GM12872 (cell line): ENCODE data around the gene ENOX1.

Experiments used
- TF ChIP-seq, protein P1 (sequence below): IDR thresholded peaks from 3 replicates; pipeline ENCODE4 v1.5.1; 2011; ENCODE audit warnings: low read depth, mild to moderate bottlenecking, low read length, moderate library complexity; ENCODE audit not compliant: insufficient read depth

ENOX1 gene

DNA sequence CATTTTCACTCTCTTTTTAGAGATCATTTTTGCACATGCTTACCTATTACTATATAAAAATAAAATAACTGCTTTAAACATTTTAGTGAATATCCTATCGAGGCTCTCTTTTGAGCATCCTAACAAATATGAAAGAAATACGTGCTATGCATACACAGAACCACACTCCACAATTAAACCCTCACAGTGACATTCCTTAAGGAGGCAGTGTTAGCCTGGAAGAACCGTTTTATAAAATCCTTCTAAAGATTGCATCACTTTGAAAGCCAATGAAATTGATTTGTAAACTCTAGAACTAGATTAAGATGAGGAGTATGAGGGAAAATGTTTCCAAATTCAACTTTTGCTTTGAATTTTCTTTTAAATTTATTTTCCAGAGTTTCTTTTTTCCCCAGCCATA, 11.1 kb upstream of the ENOX1 start:
- TF ChIP-seq, protein P1, sequence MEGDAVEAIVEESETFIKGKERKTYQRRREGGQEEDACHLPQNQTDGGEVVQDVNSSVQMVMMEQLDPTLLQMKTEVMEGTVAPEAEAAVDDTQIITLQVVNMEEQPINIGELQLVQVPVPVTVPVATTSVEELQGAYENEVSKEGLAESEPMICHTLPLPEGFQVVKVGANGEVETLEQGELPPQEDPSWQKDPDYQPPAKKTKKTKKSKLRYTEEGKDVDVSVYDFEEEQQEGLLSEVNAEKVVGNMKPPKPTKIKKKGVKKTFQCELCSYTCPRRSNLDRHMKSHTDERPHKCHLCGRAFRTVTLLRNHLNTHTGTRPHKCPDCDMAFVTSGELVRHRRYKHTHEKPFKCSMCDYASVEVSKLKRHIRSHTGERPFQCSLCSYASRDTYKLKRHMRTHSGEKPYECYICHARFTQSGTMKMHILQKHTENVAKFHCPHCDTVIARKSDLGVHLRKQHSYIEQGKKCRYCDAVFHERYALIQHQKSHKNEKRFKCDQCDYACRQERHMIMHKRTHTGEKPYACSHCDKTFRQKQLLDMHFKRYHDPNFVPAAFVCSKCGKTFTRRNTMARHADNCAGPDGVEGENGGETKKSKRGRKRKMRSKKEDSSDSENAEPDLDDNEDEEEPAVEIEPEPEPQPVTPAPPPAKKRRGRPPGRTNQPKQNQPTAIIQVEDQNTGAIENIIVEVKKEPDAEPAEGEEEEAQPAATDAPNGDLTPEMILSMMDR, result no peak

DNA sequence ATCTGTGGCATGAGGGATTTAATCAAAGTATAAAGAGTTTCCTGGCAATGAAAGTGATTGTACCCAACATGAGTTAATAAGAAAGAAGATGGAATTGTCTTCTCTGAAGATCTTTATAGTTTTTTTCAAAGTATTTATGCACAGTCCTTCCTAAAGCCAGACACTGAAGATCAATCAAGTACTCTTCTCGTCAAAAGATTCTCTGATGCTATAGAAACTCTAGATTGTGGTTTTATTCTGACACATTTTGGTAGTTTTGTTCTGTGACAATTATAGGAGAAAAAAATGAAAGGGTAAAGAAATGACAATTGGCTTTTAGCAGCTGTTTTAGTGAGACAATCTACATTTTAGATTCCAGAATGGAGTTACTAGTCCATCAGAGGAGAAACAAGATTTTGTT, 10.4 kb upstream of the ENOX1 start:
- TF ChIP-seq, protein P1, result no peak

DNA sequence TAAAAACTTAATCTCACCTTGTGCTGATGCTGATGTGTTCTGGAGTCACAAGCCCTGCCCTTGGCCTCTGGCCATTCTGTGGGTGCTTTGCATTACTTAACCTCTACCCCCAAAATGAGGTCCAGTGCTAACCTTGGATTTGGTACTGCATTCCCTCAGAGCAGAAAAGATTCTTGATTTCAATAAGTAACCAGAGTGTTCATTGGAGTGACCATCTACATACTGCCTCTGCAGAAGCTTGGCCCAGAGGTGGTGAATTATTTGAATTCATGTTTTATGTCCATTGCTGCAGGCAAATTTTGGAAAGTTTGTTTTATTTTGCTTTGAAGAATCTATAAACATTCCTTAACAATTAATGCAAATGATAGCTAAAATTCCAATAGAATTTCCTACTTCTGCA, 7.6 kb upstream of the ENOX1 start:
- TF ChIP-seq, protein P1, result no peak

DNA sequence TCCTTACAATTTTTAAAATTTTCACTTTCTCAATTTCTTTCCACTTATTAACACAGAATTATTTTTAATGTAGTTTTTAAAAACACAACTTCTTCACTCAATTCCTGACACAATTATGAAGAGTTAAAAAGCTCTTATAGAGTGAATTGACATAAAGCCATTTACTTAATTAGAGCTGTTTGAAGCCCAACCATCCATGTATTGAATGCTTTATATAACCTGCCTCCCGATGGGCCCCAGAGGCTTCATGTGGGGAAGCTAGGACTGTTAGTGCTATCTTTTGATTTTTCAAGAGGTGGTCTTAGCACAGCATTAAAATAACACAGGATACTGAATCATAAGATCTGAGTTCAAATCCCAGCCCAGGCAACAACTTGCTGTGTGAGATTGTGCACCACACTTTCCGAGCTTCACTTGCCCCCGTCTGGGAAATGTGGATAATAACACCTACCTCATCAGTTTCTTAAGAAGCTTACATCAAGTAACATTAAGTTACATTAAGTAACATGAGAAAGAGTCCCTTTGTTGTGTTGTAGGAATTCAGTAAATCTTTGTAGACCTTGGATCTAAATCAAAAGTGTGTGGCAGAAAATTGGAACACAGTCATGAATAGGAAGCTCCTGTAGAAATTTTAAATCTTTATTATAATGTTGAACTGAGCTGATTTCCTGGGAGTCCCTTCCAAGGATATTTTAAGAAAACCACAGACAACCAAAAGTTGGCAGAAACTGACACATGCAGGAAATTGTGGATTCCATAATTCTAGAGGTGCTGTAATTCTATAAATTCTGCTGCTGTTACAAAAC, 5.5 kb upstream of the ENOX1 start:
- TF ChIP-seq, protein P1, result no peak

DNA sequence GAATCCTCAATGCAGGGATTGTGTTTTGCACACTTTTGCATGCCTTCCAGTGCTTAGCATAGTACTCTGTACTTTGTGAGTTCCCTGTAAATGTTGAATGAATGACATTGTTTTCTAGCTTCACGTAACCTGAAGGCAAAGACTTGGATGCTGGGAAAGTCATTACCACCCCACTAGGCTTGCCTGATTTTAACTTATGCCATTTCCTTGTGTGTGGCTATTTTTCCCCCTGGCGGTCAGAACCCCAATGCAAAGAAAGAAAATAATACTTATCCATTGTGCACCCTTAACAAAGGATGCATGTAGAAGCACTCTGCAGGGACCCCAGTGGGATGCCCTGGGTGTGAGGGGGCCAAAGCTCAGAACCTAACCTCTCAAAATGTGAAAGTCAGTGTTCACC, 1.2 kb upstream of the ENOX1 start:
- TF ChIP-seq, protein P1, result no peak

DNA sequence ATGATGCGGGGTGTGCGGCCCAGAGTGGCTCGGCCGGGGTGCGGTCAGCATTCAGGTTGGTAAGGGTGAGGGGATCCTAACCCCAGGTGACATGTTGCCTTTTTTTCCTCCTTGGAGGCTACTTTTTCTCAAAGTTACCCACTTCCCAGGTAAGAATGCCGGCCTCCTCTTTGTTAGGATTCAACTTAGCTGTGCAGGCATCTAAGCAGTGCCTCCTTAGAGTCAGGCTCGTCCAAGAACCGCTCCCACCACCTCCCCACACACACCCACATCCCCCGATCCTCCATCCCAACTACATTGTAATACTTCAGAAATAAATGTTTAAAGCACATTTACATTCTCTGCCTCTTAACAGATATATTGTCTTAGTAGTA, 733 bp upstream of the ENOX1 start:
- TF ChIP-seq, protein P1, result no peak

DNA sequence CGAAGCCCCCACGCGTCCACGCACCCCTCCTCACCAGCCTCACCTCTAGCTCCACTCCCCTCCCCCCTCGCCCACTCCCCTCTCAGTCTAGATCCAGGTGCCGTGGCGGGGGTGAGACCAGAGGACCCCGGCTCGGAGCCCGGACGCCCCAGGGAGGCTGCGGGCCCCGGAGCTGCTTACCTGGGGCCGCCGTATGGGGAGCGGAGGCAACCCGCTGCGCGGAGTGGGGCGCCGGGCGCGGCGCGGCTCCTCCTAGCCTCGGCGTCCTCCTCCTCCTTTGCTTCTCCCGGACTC, 353 bp downstream of the ENOX1 start:
- TF ChIP-seq, protein P1, result no peak
